HAP-1 (cell line): Measurements from ENCODE around the gene PEX11A.
"Not testable (repeated sequence)": the region's sequence is repeated elsewhere in the genome, so short reads cannot be mapped to it uniquely, and the experiment has no call there.

Experiments
- DNase-seq, 2 experiments: peaks; one replicate each; pipeline ENCODE4 v3.0.0-alpha.2; 2016 to 2020; ENCODE audit warnings: low spot score in 2 of 2
- H3K27me3 ChIP-seq: fragments of 250-450 bp; sonication (Bioruptor Pico); 2 replicates; pipeline ENCODE4 v1.5.1; 2020; ENCODE audit warnings: low read depth, mild to moderate bottlenecking, moderate library complexity
- H3K36me3 ChIP-seq: fragments of 250-450 bp; sonication (Bioruptor Pico); replicated peaks from 2 replicates; pipeline ENCODE4 v1.5.1; 2020; ENCODE audit warnings: mild to moderate bottlenecking
- H3K4me1 ChIP-seq: fragments of 250-450 bp; sonication (Bioruptor Pico); 2 replicates; pipeline ENCODE4 v1.5.1; 2020; ENCODE audit warnings: mild to moderate bottlenecking
- H3K4me3 ChIP-seq: fragments of 250-450 bp; sonication (Bioruptor Pico); 2 replicates; pipeline ENCODE4 v1.5.1; 2020; ENCODE audit warnings: mild to moderate bottlenecking, moderate library complexity
- H3K9me3 ChIP-seq: fragments of 250-450 bp; sonication (Bioruptor Pico); 2 replicates; pipeline ENCODE4 v1.5.1; 2020; ENCODE audit warnings: mild to moderate bottlenecking, moderate library complexity
- in situ Hi-C: fragments of 300-500 bp; cut with MboI; formaldehyde crosslinking; loops from 3 replicates; pipeline ENCODE4 v1.14.3; 2020; ENCODE audit warnings: low sequenced_read_pairs, inconsistent platforms, mixed read lengths

The PEX11A gene

GRCh38 chr15:89693696-89694095 is 3.1 kb upstream of the PEX11A start:
- Histone ChIP-seq H3K9me3 (no peaks in the 10 kb centered on the region), H3K36me3 (no peaks in the 10 kb centered on the region), H3K4me3 (no peak overlapping the region), H3K4me1 (no peaks in the 10 kb centered on the region), H3K27me3 (no peaks in the 10 kb centered on the region; the same call in 1 of the 2 replicates)
- no peak for DNase-seq
- in situ Hi-C loops, result no loop called here

DNA sequence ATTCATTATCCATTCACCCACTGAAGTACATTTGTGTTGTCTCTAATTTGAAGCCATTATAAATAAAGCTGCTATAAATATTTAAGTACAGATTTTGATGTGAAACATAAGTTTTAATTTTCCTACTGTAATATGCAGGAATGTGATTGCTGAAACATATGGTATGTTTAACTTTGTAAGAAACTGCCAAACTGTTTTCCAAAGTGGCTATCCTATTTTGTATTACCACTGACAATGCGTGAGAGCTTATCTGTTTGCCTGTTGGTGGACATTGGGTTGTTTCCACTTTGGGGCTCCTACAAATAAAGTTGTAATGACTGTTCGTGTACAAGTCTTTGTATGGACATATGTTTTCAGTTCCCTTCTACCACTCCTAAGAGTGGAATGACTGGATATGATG is 2.5 kb upstream of the PEX11A start:
- Histone ChIP-seq H3K9me3 (no peaks in the 10 kb centered on the region), H3K36me3 (no peaks in the 10 kb centered on the region), H3K27me3 (no peaks in the 10 kb centered on the region; the same call in 1 of the 2 replicates), H3K4me1 (no peaks in the 10 kb centered on the region), H3K4me3 (no peak overlapping the region)
- in situ Hi-C loops, result no loop called here
- DNase-seq, result no peak

DNA sequence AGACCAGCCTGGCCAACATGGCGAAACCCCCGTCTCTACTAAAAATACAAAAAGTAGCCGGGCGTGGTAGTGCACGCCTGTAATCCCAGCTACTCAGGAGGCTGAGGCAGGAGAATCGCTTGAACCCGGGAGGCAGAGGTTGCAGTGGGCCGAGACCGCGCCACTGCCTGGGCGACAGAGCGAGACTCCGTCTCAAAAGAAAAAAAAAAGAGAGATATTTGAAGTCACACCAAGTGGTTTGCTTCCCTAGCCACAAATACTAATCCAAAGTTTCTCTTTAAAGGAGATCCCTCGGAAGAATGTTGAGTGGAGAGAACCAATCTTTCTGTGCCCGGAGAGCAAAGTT is 651 bp downstream of the PEX11A start:
- H3K27me3 ChIP-seq, H3K36me3 ChIP-seq, DNase-seq, H3K4me3 ChIP-seq, H3K4me1 ChIP-seq, in situ Hi-C loops, H3K9me3 ChIP-seq: not testable (repeated sequence)

DNA sequence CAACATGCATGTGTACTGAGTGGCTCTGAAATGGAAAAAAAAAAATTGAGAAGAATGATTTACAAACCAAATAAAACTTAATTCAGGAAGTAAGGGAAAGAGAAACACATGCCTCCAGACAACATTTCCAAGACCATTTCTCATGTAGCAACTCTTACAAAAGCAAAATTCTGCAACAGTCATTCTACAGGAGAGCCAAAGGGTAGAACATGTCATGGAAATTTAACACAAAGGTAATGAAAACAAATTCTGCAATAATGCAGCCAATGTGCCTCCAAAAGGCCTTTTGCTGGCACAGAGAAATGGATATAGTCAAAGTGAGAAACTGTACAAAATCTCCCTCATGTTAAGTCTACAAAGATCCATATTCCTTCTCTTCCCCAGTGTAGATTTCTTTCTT is 4.0 kb downstream of the PEX11A start:
- DNase-seq, result no peak
- Histone ChIP-seq H3K9me3 (no peaks in the 10 kb centered on the region), H3K4me1 (no peaks in the 10 kb centered on the region), H3K4me3 (no peak overlapping the region), H3K27me3 (peaks cover 8% of the 10 kb centered on the region), H3K36me3 (no peaks in the 10 kb centered on the region)
- in situ Hi-C loops, result no loop called here

GRCh38 chr15:89685995-89686394 is 4.6 kb downstream of the PEX11A start:
- Histone ChIP-seq H3K4me3 (no peak overlapping the region), H3K27me3 (peaks cover 8% of the 10 kb centered on the region), H3K4me1 (no peaks in the 10 kb centered on the region), H3K9me3 (no peaks in the 10 kb centered on the region), H3K36me3 (no peaks in the 10 kb centered on the region)
- in situ Hi-C loops, result no loop called here
- no peak for DNase-seq

GRCh38 chr15:89681146-89681545 is 9.4 kb downstream of the PEX11A start:
- DNase-seq, result no peak
- H3K27me3 ChIP-seq, result peaks cover 9% of the 10 kb centered on the region
- 0 out of 2 replicates have a peak, but pooled peaks cover 2% of the 10 kb centered on the region for H3K9me3 ChIP-seq
- H3K4me1 ChIP-seq, result no peaks in the 10 kb centered on the region
- no peak overlapping the region for H3K4me3 ChIP-seq
- in situ Hi-C loops, result no loop called here
- no peaks in the 10 kb centered on the region for H3K36me3 ChIP-seq

DNA sequence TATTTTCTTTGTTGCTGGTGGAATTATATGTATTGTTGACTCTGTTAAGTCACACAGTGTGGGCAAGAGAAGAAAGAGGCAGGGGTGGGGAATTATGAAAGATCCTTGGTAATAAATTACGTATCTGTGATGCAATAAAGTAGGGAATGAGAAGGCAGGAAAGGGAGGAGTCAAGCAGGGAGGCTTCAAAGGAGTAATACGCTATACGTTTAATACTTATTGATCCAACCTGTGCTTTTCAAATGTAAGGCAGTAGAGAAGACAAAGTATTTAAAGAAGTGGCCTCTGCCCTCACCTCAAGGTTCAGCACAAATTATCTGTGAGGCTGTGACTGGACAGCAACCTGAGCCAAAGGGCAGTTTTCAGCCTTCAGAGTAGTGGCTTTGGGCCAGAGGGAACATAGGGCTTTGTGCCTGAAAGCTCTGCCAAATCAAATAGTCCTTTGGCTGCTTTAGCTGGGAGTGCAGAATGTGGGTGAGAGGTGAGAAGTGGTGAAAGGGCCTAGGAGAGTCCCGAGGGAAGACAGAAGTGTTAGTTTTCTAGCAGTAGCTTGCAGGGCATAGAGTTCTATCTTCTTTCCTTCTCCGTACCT is 10.2 kb downstream of the PEX11A start:
- no peaks in the 10 kb centered on the region for H3K36me3 ChIP-seq
- no peak for DNase-seq
- no peak overlapping the region for H3K4me3 ChIP-seq
- H3K27me3 ChIP-seq, result peaks cover 9% of the 10 kb centered on the region
- in situ Hi-C loops, result no loop called here
- H3K4me1 ChIP-seq, result no peaks in the 10 kb centered on the region
- H3K9me3 ChIP-seq, result 0 out of 2 replicates have a peak, but pooled peaks cover 2% of the 10 kb centered on the region

- Histone ChIP-seq H3K4me1 (no peaks in the 10 kb centered on the region), H3K4me3 (no peak within 1 kb of the TSS), H3K27me3 (peaks cover 9% of the 10 kb centered on the region), H3K9me3 (0 out of 2 replicates have a peak, but pooled peaks cover 2% of the 10 kb centered on the region), H3K36me3 (no peaks in the 10 kb centered on the region)
- no peak for DNase-seq
- in situ Hi-C loops, result no loop called here
Observed at GRCh38 chr15:89679212-89679611, 11.3 kb downstream of the PEX11A start, which contains the start of gene PLIN1. Gene PLIN1, minus strand, starts transcription at chr15:89679367. Its CDS starts 1,878 bp downstream, at chr15:89677489.

GRCh38 chr15:89677381-89677780 is 13.2 kb downstream of the PEX11A start:
- H3K4me3 ChIP-seq, result no peak overlapping the region
- no peaks in the 10 kb centered on the region for H3K4me1 ChIP-seq
- H3K9me3 ChIP-seq, result 0 out of 2 replicates have a peak, but pooled peaks cover 2% of the 10 kb centered on the region
- in situ Hi-C loops, result no loop called here
- DNase-seq, result no peak
- H3K27me3 ChIP-seq, result peaks cover 9% of the 10 kb centered on the region
- no peaks in the 10 kb centered on the region for H3K36me3 ChIP-seq

DNA sequence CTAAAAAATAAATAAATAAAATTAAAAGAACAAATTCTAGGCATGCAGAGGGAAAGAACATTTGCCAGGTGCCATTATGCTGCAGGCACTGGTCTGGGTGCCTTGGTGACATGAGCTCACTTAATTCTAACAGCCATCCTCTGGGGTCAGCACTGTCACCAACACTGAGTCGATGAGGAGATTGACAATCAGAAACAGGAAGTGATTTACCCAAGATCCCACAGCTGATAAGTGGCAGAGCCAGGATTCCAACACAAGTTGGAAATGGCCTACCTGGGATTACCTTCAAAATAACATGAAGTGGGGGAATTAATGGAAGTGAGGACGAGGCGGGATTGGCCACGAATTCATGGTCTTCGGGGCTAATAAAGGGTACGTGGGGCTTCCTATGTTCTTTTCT is 14.9 kb downstream of the PEX11A start:
- DNase-seq, result no peak
- in situ Hi-C loops, result no loop called here
- Histone ChIP-seq H3K27me3 (peaks cover 4% of the 10 kb centered on the region; the same call in 1 of the 2 replicates), H3K4me3 (no peak overlapping the region), H3K36me3 (no peaks in the 10 kb centered on the region), H3K4me1 (no peaks in the 10 kb centered on the region), H3K9me3 (0 out of 2 replicates have a peak, but pooled peaks cover 2% of the 10 kb centered on the region)

GRCh38 chr15:89674526-89674925 is 16.0 kb downstream of the PEX11A start:
- DNase-seq, result no peak
- H3K27me3 ChIP-seq, result no peaks in the 10 kb centered on the region
- in situ Hi-C loops, result no loop called here

GRCh38 chr15:89673165-89673512 is 17.4 kb downstream of the PEX11A start:
- H3K4me3 ChIP-seq, result no peak overlapping the region
- in situ Hi-C loops, result no loop called here
- DNase-seq, result peak; percentile 37 to 65
- H3K9me3 ChIP-seq, result no peaks in the 10 kb centered on the region
- H3K27me3 ChIP-seq, result no peaks in the 10 kb centered on the region
- H3K4me1 ChIP-seq, result no peaks in the 10 kb centered on the region
- H3K36me3 ChIP-seq, result no peaks in the 10 kb centered on the region

More at GRCh38 chr15:89674526-89674925, 16.0 kb downstream of the PEX11A start:
- H3K4me1 ChIP-seq, result no peaks in the 10 kb centered on the region
- H3K4me3 ChIP-seq, result no peak overlapping the region
- no peaks in the 10 kb centered on the region for H3K36me3 ChIP-seq
- H3K9me3 ChIP-seq, result no peaks in the 10 kb centered on the region

GRCh38 chr15:89672221-89673164 is 18.1 kb downstream of the PEX11A start:
- no peak for DNase-seq
- no peaks in the 10 kb centered on the region for H3K4me1 ChIP-seq
- in situ Hi-C loops, result no loop called here
- H3K36me3 ChIP-seq, result no peaks in the 10 kb centered on the region
- no peaks in the 10 kb centered on the region for H3K27me3 ChIP-seq
- H3K9me3 ChIP-seq, result no peaks in the 10 kb centered on the region
- H3K4me3 ChIP-seq, result no peak overlapping the region

- no peak for DNase-seq
- no peaks in the 10 kb centered on the region for H3K27me3 ChIP-seq
- no peaks in the 10 kb centered on the region for H3K4me1 ChIP-seq
- H3K36me3 ChIP-seq, result no peaks in the 10 kb centered on the region
- in situ Hi-C loops, result no loop called here
- no peaks in the 10 kb centered on the region for H3K9me3 ChIP-seq
- no peak overlapping the region for H3K4me3 ChIP-seq
Observed at GRCh38 chr15:89671687-89672086, 18.9 kb downstream of the PEX11A start.
